Measurements from ENCODE around the gene PATE3. TPM values are rescaled to one million over a fixed set of nuclear protein-coding genes. Genes with fewer than 3 reads are reported as not detected.

The PATE3 gene
- polyA plus RNA-seq, 1 donor from 2014 or later = not detected

DNA sequence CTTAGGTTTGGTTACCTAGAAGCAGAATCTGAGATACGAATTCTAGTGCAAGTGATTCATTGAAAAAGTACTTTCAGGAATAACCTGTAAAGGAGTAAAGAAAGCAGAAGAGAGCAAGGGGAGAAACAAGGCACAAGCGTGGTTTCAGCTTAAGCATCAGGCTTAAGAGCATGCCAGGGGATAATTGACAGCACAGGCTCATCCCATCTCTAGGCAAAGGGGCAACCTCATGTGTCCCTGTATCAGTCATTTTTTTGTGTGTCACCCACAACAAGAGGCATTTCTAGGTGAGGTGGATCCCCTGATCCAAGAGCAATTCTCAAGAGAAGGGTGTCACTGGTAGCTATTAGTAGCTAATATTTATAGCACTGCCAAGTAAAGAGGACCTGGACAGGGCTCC, 17.3 kb upstream of the PATE3 start:
- Histone ChIP-seq H3K4me2 (ENCODE audit: low read length) (no peak overlapping the region), H3K9ac (ENCODE audit: low read length) (no peak overlapping the region), H3K27me3 (ENCODE audit: insufficient read depth, low read depth, low read length) (no peaks in the 10 kb centered on the region), H3K27ac (ENCODE audit: low read length) (no peak overlapping the region), H2AFZ (ENCODE audit: low read depth, low read length) (no peak overlapping the region), H4K20me1 (ENCODE audit: insufficient read depth) (no peaks in the 10 kb centered on the region), H3K9me3 (ENCODE audit: low read length) (no peaks in the 10 kb centered on the region), H3F3A (ENCODE audit: insufficient read depth, low read length, poor library complexity, severe bottlenecking) (no peaks in the 10 kb centered on the region), H3K4me3 (ENCODE audit: low read length) (no peak overlapping the region), H3K79me2 (replicated peaks; ENCODE audit: insufficient read depth, low read length) (no peaks in the 10 kb centered on the region), H3K36me3 (ENCODE audit: insufficient read depth, low read length) (no peaks in the 10 kb centered on the region), H3K9me2 (ENCODE audit: insufficient read depth, low read length) (no peaks in the 10 kb centered on the region)
- TF ChIP-seq EP300 (conservative IDR thresholded peaks at IDR 0.05; ENCODE audit: poor library complexity, severe bottlenecking) = no peak
- no peak for TF ChIP-seq EZH2 (IDR thresholded peaks at IDR 0.05; ENCODE audit: borderline replicate concordance, insufficient read depth, low read length, poor library complexity, severe bottlenecking)
- TF ChIP-seq, protein P1, sequence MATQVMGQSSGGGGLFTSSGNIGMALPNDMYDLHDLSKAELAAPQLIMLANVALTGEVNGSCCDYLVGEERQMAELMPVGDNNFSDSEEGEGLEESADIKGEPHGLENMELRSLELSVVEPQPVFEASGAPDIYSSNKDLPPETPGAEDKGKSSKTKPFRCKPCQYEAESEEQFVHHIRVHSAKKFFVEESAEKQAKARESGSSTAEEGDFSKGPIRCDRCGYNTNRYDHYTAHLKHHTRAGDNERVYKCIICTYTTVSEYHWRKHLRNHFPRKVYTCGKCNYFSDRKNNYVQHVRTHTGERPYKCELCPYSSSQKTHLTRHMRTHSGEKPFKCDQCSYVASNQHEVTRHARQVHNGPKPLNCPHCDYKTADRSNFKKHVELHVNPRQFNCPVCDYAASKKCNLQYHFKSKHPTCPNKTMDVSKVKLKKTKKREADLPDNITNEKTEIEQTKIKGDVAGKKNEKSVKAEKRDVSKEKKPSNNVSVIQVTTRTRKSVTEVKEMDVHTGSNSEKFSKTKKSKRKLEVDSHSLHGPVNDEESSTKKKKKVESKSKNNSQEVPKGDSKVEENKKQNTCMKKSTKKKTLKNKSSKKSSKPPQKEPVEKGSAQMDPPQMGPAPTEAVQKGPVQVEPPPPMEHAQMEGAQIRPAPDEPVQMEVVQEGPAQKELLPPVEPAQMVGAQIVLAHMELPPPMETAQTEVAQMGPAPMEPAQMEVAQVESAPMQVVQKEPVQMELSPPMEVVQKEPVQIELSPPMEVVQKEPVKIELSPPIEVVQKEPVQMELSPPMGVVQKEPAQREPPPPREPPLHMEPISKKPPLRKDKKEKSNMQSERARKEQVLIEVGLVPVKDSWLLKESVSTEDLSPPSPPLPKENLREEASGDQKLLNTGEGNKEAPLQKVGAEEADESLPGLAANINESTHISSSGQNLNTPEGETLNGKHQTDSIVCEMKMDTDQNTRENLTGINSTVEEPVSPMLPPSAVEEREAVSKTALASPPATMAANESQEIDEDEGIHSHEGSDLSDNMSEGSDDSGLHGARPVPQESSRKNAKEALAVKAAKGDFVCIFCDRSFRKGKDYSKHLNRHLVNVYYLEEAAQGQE (IDR thresholded peaks at IDR 0.05; ENCODE audit: borderline replicate concordance) = no peak
- no peak for TF ChIP-seq MXI1 (conservative IDR thresholded peaks at IDR 0.05; ENCODE audit: poor library complexity, severe bottlenecking)
- TF ChIP-seq, protein P2, sequence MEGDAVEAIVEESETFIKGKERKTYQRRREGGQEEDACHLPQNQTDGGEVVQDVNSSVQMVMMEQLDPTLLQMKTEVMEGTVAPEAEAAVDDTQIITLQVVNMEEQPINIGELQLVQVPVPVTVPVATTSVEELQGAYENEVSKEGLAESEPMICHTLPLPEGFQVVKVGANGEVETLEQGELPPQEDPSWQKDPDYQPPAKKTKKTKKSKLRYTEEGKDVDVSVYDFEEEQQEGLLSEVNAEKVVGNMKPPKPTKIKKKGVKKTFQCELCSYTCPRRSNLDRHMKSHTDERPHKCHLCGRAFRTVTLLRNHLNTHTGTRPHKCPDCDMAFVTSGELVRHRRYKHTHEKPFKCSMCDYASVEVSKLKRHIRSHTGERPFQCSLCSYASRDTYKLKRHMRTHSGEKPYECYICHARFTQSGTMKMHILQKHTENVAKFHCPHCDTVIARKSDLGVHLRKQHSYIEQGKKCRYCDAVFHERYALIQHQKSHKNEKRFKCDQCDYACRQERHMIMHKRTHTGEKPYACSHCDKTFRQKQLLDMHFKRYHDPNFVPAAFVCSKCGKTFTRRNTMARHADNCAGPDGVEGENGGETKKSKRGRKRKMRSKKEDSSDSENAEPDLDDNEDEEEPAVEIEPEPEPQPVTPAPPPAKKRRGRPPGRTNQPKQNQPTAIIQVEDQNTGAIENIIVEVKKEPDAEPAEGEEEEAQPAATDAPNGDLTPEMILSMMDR (IDR thresholded peaks at IDR 0.05; ENCODE audit: poor library complexity, severe bottlenecking) = no peak

DNA sequence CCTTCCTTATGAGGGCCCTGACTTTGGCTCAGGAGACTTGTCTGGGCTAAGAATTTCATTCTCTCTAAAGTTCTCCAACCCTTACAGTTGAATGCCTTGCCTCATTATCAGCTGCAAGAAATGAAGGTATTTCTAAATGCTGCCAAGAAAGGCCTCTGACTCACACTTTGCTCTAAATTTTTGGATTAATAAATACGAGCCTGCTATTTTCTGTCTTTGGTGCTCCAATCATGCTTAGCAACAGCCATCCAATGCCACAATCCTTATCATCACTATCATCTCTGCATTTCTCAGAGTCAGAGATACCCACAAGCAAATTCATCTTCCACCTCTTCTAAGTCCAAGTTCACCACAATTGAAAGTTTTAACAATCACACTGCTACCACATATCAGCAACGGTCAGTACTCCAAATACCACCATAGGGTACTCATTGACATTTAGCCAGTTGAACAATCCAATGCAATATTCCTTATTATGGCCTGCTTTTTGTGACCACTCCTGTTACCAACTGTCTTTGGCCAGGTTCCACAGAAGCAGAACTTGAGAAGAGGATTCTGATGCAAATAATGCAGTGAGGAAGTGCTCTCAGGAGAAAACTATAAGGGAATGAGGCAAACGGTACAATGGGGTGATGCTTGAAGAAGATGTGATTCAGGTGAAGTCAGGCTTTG, 15.0 kb upstream of the PATE3 start:
- TF ChIP-seq EP300 (conservative IDR thresholded peaks at IDR 0.05; ENCODE audit: poor library complexity, severe bottlenecking) (no peak), MXI1 (conservative IDR thresholded peaks at IDR 0.05; ENCODE audit: poor library complexity, severe bottlenecking) (no peak), SMC3 (conservative IDR thresholded peaks at IDR 0.05; ENCODE audit: poor library complexity) (no peak), TAF1 (IDR thresholded peaks at IDR 0.05; ENCODE audit: low read depth) (no peak), EZH2 (IDR thresholded peaks at IDR 0.05; ENCODE audit: borderline replicate concordance, insufficient read depth, low read length, poor library complexity, severe bottlenecking) (no peak), POLR2AphosphoS5 (IDR thresholded peaks at IDR 0.05) (no peak)
- TF ChIP-seq, protein P2 (IDR thresholded peaks at IDR 0.05; ENCODE audit: poor library complexity, severe bottlenecking) = no peak
- TF ChIP-seq, protein P1 (IDR thresholded peaks at IDR 0.05; ENCODE audit: borderline replicate concordance) = no peak

More for the DNA sequence above, 15.0 kb upstream of the PATE3 start:
- Histone ChIP-seq H3F3A (ENCODE audit: insufficient read depth, low read length, poor library complexity, severe bottlenecking) (no peaks in the 10 kb centered on the region), H3K36me3 (ENCODE audit: insufficient read depth, low read length) (no peaks in the 10 kb centered on the region), H3K9ac (ENCODE audit: low read length) (no peak overlapping the region), H3K9me2 (ENCODE audit: insufficient read depth, low read length) (no peaks in the 10 kb centered on the region), H3K9me3 (ENCODE audit: low read length) (no peaks in the 10 kb centered on the region), H3K27me3 (ENCODE audit: insufficient read depth, low read depth, low read length) (no peaks in the 10 kb centered on the region), H3K79me2 (replicated peaks; ENCODE audit: insufficient read depth, low read length) (no peaks in the 10 kb centered on the region), H3K27ac (ENCODE audit: low read length) (no peak overlapping the region), H3K4me2 (ENCODE audit: low read length) (no peak overlapping the region), H3K4me3 (ENCODE audit: low read length) (no peak overlapping the region), H4K20me1 (ENCODE audit: insufficient read depth) (no peaks in the 10 kb centered on the region), H2AFZ (ENCODE audit: low read depth, low read length) (no peak overlapping the region)

All from neural cell (in vitro differentiated cells).